ENCODE results near the gene ZSWIM6.

GRCh38 chr5:61465496-61465895 is 133.4 kb downstream of the ZSWIM6 start:
- TF ChIP-seq CTCF (IDR thresholded peaks at IDR 0.05) (no peak), POLR2A (IDR thresholded peaks at IDR 0.05) (no peak)

All from Peyer's patch (tissue), 4 donors.